BE2C (cell line): ENCODE measurements around the gene MPHOSPH6. TPM values are rescaled to one million over a fixed set of nuclear protein-coding genes. Genes with fewer than 3 reads are reported as not detected.
"Not testable (repeated sequence)": the region's sequence is repeated elsewhere in the genome, so short reads cannot be mapped to it uniquely, and the experiment has no call there.

Experiments
- DNase-seq: peaks from one replicate; pipeline ENCODE4 v3.0.0-alpha.2; 2020
- H3K27me3 ChIP-seq: fragments of 250-450 bp; sonication (Bioruptor Pico); 2 replicates; pipeline ENCODE4 v1.5.1; 2020; ENCODE audit warnings: mild to moderate bottlenecking
- H3K36me3 ChIP-seq: fragments of 250-450 bp; sonication (Bioruptor Pico); 2 replicates; pipeline ENCODE4 v1.5.1; 2020; ENCODE audit warnings: mild to moderate bottlenecking
- H3K4me1 ChIP-seq: fragments of 250-450 bp; sonication (Bioruptor Pico); 2 replicates; pipeline ENCODE4 v1.5.1; 2020
- H3K4me3 ChIP-seq: 2 replicates; pipeline ENCODE4 v1.5.1; 2011; ENCODE audit warnings: low read depth, low read length
- H3K9me3 ChIP-seq: fragments of 250-450 bp; sonication (Bioruptor Pico); 2 replicates; pipeline ENCODE4 v1.5.1; 2020
- CTCF ChIP-seq: IDR thresholded peaks from 2 replicates; pipeline ENCODE4 v1.5.1; 2012; ENCODE audit warnings: mild to moderate bottlenecking, low read depth, low read length
- polyA plus RNA-seq: library from polyadenylated mRNA; unstranded; fragments of >200 nt; gene quantifications from one replicate; pipeline ENCODE4 v1.2.1, GENCODE V29; 2012; ENCODE audit warnings: low read depth, missing spikeins; ENCODE audit not compliant: insufficient read length, insufficient read depth

The MPHOSPH6 gene, protein sequence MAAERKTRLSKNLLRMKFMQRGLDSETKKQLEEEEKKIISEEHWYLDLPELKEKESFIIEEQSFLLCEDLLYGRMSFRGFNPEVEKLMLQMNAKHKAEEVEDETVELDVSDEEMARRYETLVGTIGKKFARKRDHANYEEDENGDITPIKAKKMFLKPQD
- 27.0 TPM for polyA plus RNA-seq

DNA sequence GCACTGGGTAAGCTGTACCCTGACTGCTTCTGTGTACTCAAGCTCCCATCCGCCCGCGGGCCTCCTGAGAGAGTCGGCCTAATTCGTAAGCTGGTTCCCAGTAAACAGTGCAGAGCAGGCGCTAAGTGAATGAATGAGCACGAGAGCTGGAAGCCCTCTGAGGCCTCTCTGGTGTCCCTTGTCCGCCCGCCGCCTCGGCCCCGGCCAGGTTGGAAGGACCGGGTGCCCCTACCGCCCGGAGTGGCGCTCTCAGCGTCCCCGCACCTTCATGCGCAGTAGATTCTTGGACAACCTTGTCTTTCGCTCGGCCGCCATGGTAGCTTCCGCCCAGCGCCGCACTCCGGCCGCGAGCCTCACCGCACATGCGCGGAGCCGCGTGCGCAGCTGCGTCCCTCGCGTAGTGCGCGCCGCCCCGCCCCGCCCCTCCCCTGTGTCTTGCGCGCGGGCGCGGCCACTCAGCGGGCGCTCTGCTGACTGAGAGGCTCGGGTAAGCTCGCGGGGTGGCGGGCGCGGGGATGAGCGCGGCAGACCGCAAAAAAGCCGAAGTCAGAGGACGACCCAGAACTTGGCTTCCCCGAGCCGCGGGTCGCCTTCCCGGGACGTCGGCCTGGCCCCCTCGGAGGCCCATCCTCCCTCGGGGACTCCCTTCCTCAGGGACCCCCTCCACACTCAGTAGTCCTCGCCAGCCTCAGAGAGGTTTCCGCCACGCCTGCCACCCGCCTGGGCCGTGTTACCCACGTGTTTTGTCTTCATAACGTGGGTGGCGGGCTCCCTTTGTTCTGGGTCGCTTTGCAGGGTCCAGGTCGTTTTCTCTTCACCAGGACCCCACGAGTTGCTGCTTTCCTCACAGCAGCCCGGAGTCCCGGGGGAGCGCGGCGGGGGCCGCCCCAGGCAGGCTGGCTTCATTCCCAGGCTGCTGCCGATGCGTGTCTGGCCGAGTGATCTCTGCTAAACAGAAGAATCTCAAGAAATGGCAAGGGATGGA, at the start of gene MPHOSPH6:
TSS of gene MPHOSPH6 (minus strand) at position 364 of the 985 bp plus-strand sequence. CDS start at position 315, 49 bp downstream.
- H3K27me3 ChIP-seq: peaks cover 28% of the 10 kb centered on the region
- no peak for TF ChIP-seq CTCF
- no peaks in the 10 kb centered on the region for H3K9me3 ChIP-seq
- peaks cover 3% of the 10 kb centered on the region; the same call in 1 of the 2 replicates for H3K36me3 ChIP-seq
- no peaks in the 10 kb centered on the region for H3K4me1 ChIP-seq
- peak within 1 kb of the TSS; percentile 91 for H3K4me3 ChIP-seq
- peak; percentile 93 for DNase-seq

GRCh38 chr16:82219298-82219697, 49.3 kb upstream of the MPHOSPH6 start:
- Histone ChIP-seq H3K9me3 (no peaks in the 10 kb centered on the region), H3K27me3 (no peaks in the 10 kb centered on the region), H3K36me3 (no peaks in the 10 kb centered on the region), H3K4me3 (no peak overlapping the region), H3K4me1 (no peaks in the 10 kb centered on the region)
- no peak for DNase-seq
- no peak for TF ChIP-seq CTCF

GRCh38 chr16:82209314-82209713, 39.3 kb upstream of the MPHOSPH6 start:
- not testable (repeated sequence) for H3K27me3 ChIP-seq, DNase-seq, H3K36me3 ChIP-seq, H3K4me3 ChIP-seq, H3K4me1 ChIP-seq, H3K9me3 ChIP-seq

GRCh38 chr16:82203198-82203597, 33.2 kb upstream of the MPHOSPH6 start:
- Histone ChIP-seq H3K9me3 (no peaks in the 10 kb centered on the region), H3K4me1 (no peaks in the 10 kb centered on the region), H3K4me3 (no peak overlapping the region), H3K27me3 (no peaks in the 10 kb centered on the region), H3K36me3 (no peaks in the 10 kb centered on the region)
- DNase-seq: no peak
- no peak for TF ChIP-seq CTCF

GRCh38 chr16:82201926-82202325, 31.9 kb upstream of the MPHOSPH6 start:
- no peaks in the 10 kb centered on the region for H3K4me1 ChIP-seq
- no peaks in the 10 kb centered on the region for H3K27me3 ChIP-seq
- no peaks in the 10 kb centered on the region for H3K9me3 ChIP-seq
- H3K36me3 ChIP-seq: no peaks in the 10 kb centered on the region
- no peak for DNase-seq
- H3K4me3 ChIP-seq: no peak overlapping the region
- no peak for TF ChIP-seq CTCF

DNA sequence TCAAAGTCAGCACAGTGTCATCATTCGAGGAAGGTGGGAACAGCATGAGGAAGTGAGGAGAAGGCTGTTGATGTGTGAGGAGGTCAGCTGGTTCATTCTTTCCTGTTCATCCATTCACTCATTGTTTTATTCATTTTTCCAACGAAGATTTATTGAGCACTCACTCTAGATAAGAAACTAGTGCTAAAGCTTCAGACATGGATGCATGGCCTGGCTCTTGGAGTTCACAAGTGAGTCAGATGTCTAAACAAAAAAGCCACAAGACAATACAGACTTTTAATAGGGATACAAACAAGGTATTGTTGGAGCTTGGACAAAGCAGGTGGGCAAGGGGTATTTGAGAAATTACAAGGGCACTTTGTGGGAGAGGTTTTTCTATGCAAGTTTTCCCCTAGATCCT, 31.3 kb upstream of the MPHOSPH6 start:
- no peak for DNase-seq
- no peaks in the 10 kb centered on the region for H3K9me3 ChIP-seq
- no peak overlapping the region for H3K4me3 ChIP-seq
- no peaks in the 10 kb centered on the region for H3K4me1 ChIP-seq
- no peak for TF ChIP-seq CTCF
- H3K27me3 ChIP-seq: no peaks in the 10 kb centered on the region
- no peaks in the 10 kb centered on the region for H3K36me3 ChIP-seq
